ENCODE measurements around the gene DBT.

DBT gene

DNA sequence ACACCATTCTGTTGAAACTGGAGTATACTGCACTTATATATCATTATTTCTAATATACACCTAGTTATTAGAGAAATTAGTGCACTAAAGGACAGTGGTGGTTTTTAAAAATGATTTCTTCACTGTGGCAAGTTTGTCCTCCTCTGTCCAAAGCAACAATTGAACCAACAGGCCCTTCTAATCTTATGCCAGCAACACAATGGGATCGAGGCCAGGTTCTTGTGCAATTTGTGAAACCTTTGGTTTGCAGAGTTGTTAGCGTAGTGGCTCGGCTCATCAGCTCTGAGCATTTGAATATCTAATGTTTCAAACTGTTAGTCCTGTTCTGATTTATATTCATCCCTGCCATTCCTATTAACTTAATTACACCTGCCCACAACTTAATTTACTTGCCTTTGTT is 61.7 kb downstream of the DBT start:
- DNase-seq: no peak

- DNase-seq: no peak
Observed at GRCh38 chr1:100184536-100184935, 65.1 kb downstream of the DBT start.

DNA sequence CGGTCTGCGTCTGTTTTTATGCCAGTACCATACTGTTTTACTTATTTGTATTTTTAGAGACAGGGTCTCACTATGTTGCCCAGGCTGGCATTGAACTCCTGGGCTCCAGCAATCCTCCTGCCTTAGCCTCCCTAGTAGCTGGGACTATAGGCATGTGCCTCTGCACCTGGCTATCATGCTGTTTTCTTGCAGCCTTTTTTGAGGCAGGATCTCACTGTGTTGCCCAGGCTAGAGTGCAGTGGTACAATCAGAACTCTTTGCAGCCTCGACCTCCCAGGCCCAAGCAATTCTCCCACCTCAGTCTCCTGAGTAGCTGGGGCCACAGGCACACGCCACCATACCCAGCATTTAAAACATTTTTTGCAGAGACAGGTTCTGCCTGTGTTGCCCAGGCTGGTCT is 66.3 kb downstream of the DBT start:
- DNase-seq: no peak

GRCh38 chr1:100178091-100178490 is 71.5 kb downstream of the DBT start, which contains the start of gene LRRC39:
LRRC39 (minus strand) TSS chr1:100178256; CDS start chr1:100168516, 9,740 bp downstream.
- DNase-seq: no peak

DNA sequence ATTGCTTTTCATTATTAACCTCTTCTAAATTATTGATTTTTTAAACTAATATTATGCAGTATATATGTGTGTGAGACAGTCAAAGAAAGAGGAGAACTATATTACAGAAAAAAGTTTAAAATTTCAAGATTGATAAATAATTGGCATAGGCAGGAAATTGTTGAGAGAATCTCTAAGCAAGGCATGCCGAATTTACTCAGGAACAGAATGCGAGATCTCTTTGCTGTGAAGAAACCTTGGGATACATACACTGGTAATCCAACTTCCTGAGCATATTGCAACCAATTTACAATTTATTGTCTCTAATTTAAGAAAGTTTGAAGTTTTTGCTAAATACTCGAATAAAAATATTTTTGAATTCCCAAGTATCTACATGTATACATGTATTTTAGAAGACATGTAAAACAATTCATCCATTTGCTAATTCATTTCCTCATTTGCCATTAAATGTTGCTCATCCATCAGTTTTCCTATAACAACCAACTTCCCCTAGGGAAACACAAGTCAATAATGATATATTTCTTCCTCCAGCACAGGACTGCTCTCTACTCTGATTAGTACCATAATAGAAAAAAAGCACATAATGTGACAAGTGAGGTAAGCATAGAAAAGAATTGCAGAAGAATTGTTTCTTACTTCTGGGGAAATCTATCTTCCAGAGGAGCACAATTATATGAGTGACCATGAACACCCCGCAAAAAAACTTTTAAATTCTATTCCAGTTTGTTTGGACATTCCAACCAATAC is 72.2 kb downstream of the DBT start:
- no peak for DNase-seq

- DNase-seq: no peak
Observed at GRCh38 chr1:100168051-100168450, 81.6 kb downstream of the DBT start.

- no peak for DNase-seq
Observed at GRCh38 chr1:100164702-100165101, 84.9 kb downstream of the DBT start.

DNA sequence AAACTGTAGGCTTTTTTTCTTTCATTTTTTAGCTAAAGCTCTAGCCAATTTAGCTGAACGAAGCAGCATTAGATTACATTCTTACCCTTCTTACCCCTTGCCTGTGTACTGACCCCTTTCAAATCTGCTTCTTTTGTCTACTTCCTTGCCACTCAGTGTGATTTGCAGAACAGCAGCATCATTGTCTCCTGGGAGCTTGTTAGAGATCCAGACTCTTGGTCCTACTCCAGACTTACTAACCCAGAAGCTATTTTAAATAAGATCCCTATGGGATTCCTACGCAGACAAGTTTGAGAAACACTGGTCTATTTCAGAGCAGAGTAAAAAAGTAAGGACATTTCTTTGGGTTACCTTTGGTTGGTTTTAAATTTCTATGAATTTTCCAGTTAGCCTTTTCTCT is 85.4 kb downstream of the DBT start:
- no peak for DNase-seq

DNA sequence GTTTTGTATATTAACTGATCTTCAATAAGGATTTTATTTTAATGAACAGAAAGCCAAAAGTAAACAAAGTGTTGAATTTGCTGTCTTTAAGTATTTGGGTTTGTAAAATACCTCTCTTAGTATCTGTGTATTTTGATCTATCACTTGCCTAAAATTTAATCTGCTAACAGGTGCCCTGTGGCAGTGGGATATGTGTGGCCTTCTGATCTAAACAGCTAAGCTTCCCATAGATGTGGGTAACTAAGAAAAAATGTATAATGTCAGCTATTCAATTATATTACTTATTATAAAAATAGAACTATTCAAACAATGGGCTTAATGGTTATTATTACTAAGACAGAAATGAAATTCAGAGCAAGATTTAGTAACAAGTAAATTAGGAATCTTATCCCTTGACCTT is 86.8 kb downstream of the DBT start:
- no peak for DNase-seq

- no peak for DNase-seq
Observed at GRCh38 chr1:100152271-100152670, 97.4 kb downstream of the DBT start.

DNA sequence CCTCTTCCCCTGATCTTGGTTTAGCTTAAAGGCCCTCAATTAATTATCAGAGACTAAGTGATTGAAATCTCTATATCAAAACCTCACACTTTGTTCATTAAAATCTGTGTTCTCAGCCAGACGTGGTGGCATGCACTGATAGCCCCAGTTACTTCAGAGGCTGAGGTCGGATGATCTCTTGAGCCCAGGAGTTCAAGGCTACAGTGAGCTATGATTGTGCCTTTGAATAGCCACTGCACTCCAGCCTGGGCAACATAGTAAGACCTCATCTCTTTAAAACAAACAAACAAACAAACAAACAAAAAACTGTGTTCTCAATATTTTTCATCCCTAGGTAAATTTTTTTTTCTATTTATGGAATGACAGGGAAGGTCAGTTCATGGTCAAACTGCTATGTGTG is 98.0 kb downstream of the DBT start:
- no peak for DNase-seq

- no peak for DNase-seq
Observed at GRCh38 chr1:100147875-100148274, 101.8 kb downstream of the DBT start.

DNA sequence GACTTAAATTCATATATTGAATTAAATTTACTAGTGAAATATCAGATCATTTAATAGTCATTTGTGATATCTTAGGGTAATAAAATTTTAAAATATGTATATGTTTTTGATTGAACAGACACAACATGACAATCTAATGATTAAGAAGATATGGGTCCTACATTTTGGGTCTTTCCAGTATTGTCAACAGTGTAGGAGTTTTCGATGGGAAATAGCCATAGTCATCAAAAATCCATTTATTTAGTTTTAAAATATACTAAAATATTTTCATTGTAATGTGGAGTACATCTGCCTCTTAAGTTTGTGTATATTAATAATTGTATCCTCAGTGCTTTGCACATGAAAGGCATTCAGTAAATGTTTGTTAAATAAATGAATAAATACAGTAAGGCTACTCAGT is 102.7 kb downstream of the DBT start:
- DNase-seq: no peak

GRCh38 chr1:100145116-100145515 is 104.5 kb downstream of the DBT start:
- DNase-seq: no peak

DNA sequence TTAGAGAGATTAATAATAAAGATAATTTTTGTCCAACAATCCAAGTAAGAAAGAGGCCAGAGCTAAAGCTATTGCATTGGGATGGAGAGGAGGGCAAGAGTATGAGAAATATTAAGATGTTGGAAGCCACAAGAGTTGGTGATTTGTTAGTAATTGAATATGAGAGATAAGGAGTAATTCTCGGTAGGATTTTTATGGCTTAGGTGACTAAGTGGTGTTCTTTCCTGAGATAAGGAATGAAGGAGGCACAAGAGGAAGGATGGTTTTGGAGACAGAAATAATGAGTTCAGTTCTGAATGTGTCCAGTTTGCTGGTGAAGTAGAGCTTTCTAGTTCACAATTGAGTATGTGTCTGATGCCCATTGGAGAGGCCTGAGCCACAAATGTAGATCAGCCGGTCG is 107.3 kb downstream of the DBT start:
- no peak for DNase-seq

GRCh38 chr1:100141192-100141591 is 108.4 kb downstream of the DBT start:
- no peak for DNase-seq

- no peak for DNase-seq
Observed at GRCh38 chr1:100137602-100138001, 112.0 kb downstream of the DBT start.
